ENCODE measurements around the gene OSGIN1.

Gene OSGIN1

GRCh38 chr16:83972256-83973008 lies 19.4 kb downstream of the OSGIN1 start:
- no peak for DNase-seq (ENCODE audit: low read depth)

DNA sequence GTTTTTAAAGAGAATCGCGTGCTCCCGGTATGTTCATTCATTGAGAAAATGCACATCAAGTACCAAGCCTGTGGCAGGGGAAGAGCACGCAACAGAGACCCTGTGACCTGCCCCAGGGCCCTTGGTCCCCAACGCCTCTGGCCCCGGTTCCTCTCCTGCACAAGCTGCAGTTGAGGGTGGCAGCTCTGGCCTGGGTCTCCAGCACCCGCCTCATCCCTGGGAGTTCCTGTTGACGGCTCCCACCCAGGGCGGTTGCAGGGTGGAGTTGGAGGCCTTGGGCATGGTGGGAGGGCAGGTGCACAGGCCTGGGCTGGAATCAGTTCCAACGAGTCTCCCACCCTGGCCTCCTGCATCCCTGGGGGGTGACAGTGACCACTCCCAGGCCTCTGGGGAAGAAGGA lies 20.0 kb downstream of the OSGIN1 start:
- no peak for DNase-seq (ENCODE audit: low read depth)

DNA sequence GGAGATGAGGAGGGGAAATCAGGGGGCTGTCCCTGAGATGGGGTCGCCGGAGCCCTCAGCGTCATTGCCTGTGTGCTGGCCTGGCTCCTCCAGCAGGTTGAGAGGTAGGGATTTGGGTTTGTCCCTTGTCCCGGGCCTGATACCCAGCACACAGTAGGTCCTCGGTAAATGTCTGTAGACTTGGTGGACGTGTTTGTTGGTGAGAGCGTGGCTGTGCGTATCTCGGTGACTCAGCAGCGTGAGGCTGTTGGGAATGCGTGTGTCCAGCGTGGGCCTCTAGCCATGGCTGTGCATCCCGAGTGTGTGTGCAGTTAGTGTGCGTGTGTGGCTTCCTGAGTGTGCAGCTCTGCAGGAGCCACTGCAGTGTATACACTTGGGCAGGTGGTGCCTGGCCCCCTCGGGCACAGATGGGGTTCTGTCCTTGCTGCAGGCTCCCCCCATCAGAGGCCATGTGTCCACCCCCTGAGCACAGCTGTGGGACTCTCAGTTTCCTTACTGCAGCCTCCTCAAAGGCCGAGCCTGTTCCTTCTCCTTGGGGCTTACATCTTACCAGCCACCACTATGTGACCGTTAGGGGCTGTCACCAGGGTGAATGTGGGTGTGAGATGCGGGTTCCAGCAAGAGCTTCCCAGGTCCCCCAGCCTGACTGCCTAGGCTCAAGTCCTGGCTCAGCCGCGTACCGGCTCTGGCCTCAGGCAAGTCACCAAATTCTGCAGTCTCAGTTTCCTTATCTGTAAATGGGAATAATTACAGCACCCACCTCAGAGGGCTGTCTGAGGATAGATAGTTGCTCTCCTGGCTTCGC lies 20.7 kb downstream of the OSGIN1 start:
- DNase-seq (ENCODE audit: low read depth): no peak

GRCh38 chr16:83974475-83974874 lies 21.4 kb downstream of the OSGIN1 start:
- DNase-seq (ENCODE audit: low read depth): no peak

DNA sequence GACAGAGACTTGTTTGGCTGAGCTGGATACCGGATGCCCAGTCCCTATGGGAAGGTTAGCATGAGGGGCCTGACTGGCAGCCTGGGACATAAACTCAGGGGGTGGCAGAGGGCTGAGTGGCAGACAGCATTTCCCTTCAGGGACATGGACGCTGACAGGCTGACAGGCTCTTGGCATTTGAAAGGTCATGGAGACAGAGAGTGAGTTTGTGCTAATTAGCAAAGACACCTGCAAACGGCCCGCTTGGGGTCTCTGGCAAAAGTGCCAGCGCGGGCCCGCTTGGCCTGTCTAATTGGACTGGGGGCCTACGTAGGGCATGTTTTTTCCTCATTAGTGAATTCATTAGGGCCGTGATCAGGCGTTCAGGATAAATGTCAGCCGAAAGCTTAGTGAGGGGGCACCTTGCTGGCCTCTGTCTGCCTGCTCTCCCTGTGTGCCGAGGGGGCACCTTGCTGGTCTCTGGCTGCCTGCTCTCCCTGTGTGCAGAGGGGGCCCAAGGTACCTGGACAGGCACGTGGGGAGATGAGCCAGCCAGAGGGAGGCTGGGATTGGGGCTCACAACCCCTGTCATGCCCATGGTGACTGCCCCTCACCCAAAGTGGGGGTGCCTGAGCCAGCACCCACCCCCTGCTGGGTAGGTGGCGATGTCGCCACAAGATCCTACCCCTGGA lies 22.7 kb downstream of the OSGIN1 start:
- no peak for DNase-seq (ENCODE audit: low read depth)

DNA sequence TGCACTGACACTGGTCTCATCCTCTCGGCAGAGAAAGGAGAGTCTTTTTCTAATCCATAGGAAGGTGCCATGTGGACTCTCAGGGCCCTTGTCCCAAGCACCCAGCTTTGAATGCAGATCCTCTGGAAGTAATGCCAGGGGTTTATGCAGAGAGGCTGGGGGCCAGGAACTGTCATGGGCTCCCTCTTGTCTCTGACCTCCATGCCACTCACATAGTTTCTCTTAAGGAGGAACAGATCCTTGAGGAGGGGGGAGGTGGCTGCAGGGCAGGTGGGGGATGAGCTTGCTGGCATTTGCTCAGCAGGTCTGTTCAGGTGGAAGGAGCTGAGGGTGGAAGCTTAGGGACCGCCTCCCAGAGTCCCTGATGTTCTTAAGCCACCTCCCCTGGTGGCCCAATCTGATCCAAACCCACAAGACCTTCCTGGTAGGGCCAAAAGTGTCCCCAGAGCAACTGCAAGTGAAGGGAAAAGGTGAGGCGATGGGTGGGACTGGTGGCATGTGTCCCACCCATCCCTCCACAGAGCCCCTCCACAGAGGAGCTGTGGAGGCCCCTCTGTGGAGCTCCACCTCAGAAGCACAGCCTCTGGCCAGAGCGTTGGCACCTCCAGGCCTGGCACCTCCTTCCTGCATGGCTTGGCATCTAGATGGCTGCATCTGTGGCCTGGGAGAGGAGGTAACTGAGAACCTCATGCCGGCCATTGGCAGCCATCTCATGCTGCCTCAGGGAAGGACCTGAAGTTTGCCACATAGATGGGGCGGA lies 24.2 kb downstream of the OSGIN1 start:
- no peak for DNase-seq (ENCODE audit: low read depth)

DNA sequence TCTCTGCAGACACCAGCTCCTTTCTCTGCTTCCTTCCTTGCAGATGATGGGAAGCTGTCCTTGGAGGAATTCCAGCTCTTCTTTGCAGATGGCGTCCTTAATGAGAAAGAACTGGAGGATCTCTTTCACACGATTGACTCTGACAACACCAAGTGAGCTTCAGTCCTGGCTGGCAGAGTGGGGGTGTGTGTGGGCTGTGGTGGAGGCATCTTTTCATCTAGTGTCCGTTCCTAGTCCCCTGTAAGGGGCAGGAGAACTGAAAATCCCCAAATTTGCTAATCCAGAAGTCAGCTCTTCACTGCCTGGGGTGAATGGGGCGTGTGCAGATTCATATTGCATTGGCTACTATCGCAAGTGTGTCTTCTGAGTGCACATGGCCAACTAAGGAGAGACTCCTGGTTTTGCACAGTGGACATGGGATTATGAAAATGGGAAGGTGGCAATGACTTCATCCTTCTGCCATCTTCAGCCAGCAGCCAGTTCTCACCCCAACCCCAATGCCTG lies 25.4 kb downstream of the OSGIN1 start:
- no peak for DNase-seq (ENCODE audit: low read depth)

- no peak for DNase-seq (ENCODE audit: low read depth)
Measured at GRCh38 chr16:83979441-83979840, 26.4 kb downstream of the OSGIN1 start.

DNA sequence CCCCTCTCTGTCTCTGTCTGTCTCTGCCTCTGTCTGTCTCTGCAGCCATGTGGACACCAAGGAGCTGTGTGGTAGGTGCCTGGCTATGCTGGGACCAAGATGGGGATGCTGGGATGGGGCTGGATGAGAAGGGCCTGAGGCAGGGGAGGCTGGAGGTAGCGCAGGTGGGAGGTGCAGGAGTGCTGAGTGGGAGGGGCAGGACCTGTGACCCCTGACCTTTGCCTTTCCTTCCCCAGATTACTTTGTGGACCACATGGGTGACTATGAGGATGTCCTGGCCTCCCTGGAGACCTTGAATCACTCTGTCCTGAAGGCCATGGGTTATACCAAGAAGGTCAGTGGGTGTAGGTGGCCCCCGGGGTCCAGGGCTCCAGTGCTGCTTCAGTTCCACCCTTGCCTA lies 27.8 kb downstream of the OSGIN1 start:
- no peak for DNase-seq (ENCODE audit: low read depth)

GRCh38 chr16:83981799-83982198 lies 28.8 kb downstream of the OSGIN1 start:
- DNase-seq (ENCODE audit: low read depth): no peak

DNA sequence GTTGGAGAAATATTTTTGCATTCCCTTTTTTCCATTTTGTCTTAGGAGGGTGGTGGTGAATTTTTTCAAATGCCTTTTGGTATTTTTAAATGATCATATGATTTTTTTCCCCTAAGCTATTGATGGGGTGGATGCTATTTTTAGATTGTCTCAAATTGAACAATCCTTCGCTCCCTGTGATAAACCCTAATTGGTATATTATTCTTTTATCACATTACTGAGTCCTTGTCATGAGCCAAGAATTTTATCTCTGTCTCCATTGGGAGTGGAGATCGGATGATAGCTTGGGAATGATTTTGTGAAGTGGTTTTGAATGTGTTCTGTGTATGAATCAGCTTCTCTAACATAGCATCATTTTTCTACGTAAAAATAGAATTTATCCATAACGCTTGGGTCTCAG lies 30.5 kb downstream of the OSGIN1 start:
- DNase-seq (ENCODE audit: low read depth): no peak

- DNase-seq (ENCODE audit: low read depth): no peak
Measured at GRCh38 chr16:83989300-83989699, 36.3 kb downstream of the OSGIN1 start.

DNA sequence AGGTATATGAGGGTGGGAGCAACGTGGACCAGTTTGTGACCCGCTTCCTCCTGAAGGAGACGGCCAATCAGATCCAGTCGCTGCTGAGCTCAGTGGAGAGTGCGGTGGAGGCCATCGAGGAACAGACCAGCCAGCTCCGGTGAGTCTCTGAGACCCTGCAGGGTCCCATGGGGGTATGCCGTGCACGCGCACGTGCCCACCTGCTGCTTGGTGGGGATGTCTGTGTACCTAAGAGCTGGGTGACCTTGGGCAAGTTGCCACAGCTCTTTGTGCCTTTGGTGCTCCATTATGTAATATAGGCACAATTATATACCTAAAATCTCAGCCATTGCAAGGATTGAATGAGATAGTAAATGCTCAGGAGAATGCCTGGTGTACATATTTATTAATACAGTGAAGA lies 37.5 kb downstream of the OSGIN1 start:
- no peak for DNase-seq (ENCODE audit: low read depth)

DNA sequence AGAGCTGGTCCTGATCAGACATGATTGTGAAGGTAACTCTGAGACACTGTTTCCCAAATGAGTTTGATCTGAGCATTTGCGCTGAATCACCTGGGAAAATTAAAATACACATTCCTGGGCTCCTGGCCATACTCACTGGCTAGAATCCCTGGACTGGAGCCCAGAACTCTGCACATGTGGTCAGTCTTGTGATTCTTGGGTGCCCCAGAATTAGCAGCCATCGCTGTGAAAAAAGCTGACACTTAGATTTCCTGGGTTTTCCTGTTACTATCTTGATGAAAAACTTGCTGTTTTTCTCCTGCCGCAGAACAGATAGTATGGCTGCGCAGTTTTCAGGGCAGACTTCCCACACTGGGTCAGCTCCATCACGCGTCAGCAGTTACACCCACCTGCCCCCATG lies 39.6 kb downstream of the OSGIN1 start:
- DNase-seq (ENCODE audit: low read depth): no peak

GRCh38 chr16:83994087-83994486 lies 41.0 kb downstream of the OSGIN1 start:
- peak; percentile 4 for DNase-seq (ENCODE audit: low read depth)

GRCh38 chr16:83994703-83995102 lies 41.7 kb downstream of the OSGIN1 start:
- no peak for DNase-seq (ENCODE audit: low read depth)

- DNase-seq (ENCODE audit: low read depth): no peak
Measured at GRCh38 chr16:83995754-83996153, 42.7 kb downstream of the OSGIN1 start.

DNA sequence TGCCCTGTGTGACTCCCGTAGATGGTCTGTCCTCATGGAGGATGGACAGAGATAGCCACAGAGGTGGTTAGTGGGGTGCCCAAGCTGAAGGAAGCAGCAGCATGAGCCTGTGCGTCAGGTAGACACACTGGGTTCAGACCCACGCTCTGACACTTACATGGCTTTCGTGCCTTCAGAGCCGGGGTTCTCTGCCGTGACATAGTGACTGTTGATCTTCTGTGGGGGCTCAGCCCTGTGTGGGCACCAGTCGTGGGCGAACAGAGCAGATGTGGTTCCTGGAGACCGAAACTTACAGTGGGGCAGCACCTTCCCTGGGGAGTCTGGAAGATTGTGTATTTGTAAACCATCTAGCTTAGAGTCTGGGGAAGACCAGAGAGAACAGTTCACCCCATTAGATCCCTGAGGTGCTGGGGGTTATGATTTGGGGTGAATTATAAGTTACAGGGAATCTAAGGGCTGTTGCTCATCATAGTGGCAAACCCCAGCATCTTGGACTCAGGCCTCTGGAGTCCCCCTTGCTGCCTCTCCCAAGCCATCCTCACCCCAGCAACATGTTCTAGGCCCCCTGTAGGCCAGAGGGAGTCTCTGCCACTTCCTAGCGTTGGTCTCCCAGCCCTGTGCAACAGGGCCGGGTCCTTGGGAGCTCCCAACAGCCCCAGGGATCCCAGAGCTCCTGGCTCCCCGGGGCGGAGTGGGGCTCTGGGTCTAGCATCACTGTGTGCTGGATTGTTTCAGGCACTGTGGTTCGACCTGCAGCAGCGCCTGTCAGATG lies 43.6 kb downstream of the OSGIN1 start:
- no peak for DNase-seq (ENCODE audit: low read depth)

- DNase-seq (ENCODE audit: low read depth): no peak
Measured at GRCh38 chr16:83998091-83998490, 45.1 kb downstream of the OSGIN1 start.

GRCh38 chr16:84000989-84001642 lies 48.1 kb downstream of the OSGIN1 start:
- DNase-seq (ENCODE audit: low read depth): no peak

DNA sequence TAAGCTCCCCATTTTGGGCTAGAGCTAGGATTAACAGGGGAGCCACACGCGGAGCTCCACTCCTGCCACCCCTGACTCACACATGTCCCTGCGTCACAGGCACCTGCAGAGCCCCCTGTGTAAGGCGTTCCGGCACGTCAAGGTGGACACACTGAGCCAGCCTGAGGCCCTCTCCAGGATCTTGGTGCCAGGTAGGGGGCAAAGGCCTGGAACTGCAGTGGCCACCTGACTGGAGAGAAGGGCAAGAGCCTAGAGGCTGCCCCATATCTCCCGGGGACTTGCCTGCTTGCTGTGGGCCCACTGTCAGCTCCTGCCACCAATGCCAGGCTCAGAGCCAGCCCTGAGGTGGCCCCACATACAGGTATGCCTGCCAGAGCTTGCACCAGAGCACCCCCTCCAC lies 48.7 kb downstream of the OSGIN1 start:
- no peak for DNase-seq (ENCODE audit: low read depth)
